GM12801 (cell line): ENCODE data around the gene NCKAP5.

ENCODE experiments used
- CTCF ChIP-seq: IDR thresholded peaks from one replicate; pipeline ENCODE4 v1.5.1; 2011; ENCODE audit warnings: control low read depth; ENCODE audit not compliant: insufficient read length; ENCODE audit errors: extremely low read depth

Gene NCKAP5

DNA sequence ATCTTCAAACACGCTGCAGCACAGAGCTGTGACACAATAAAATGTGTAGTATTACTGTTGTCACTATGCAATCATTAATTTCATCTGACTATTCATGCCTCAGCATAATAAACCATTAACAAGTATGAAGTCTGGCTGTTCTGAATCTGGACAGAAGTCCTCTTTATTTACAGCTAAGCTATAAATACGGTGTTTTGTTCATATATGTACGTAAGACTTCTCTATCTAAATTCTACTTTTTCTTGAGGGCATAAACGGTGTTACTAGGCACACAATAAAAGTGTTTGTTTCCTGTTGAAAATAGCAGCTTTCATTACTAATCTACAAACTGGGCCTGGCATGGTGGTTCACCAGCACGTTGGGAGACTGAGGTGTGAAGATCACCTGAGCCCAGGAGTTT lies 443.8 kb downstream of the NCKAP5 start:
- TF ChIP-seq CTCF = no peak

- no peak for TF ChIP-seq CTCF
These were observed 444.4 kb downstream of the NCKAP5 start for GRCh38 chr2:133123904-133124303.

- TF ChIP-seq CTCF = no peak
These were observed 444.9 kb downstream of the NCKAP5 start for GRCh38 chr2:133123393-133123792.

DNA sequence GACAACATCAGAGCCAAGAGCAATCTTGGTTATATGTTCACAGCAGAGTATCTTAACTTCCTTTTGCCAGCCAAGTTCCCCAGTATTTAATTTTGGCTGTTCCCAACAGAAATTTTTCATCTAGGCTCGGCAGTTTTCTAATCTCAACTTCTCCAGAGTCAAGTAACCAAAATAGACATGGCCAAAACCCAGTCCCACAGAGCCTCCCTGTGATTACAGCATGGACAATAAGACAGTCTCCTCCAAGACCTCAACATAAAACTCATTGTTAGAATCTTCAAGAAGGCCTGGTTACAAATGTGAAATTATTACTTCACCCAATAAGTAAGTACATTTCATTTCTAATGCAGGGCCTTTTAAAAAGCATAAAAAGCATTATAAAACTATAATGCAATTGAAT lies 445.7 kb downstream of the NCKAP5 start:
- no peak for TF ChIP-seq CTCF

DNA sequence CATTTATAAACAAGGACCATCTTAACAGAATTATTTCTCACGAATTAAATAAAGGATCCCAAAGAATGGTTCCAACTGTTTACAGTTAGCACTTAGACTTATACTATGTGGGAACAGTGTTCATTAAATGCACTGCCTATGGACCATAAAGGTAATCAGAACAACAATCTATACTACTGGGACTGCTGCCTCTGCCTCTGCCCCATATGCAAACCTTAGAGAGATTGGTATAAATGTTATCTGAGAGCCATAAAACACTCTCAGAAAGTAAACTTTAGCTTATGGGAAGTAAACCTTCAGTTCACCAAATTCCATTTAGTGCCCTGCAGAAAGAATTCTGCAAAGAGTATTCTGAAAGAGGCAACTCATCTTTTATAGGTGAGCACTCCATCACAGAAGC lies 448.0 kb downstream of the NCKAP5 start:
- no peak for TF ChIP-seq CTCF

DNA sequence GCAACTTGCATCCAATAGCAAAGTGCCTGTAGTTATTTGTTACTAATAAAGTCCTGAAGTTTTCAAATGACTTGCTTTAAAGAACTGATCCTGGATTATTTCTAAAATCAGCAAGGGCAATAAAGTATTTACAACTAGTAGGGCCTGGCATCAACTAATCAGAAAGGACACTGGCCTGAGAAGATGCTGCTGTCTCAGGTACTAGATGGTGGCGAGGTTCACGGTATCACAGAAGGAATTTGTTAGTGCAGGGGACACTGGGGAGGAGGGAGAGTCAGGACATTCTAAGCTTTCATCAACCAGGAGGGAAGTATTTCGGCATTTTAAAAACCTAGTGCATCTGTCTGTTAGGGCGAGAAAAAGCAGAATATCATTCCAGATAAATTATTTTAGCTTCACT lies 458.1 kb downstream of the NCKAP5 start:
- TF ChIP-seq CTCF = no peak

GRCh38 chr2:133109772-133110171 lies 458.5 kb downstream of the NCKAP5 start:
- TF ChIP-seq CTCF = no peak

DNA sequence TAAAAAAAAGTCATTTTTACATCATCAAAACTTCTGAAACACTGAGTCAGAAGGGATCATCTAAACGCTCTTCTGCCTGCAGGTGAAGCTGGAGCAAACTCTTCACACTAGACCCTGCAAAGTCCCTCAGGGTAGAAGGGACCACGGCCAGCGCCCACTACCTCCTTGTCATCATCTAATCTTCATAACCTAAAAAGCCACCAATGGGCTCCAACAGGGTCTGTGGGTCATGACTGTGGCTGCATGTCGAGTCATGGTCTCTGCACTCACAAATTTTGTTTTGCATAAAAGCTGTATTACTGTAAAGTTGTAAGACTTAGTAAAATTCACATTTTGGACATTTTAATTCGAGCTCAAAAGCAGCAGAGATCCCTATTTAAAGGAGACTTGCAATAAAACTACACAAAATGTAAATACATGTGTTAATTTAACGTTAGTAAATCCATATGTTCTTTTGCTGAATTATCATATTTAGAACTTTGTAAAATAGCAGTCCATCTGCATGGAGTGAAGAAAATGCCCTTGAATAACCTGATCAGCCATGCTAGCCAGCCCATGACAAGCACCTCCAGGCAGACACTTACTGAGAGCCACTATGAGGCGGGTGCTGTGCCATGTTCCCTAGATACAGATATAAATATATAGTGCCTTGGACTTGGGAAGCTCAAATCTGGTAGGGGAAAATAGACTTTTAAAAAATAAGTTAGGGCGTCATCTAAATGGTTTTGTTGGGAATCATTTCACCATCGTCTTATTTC lies 461.0 kb downstream of the NCKAP5 start:
- no peak for TF ChIP-seq CTCF
